HepG2 (cell line): ENCODE data around the gene DLG2. TPM values are rescaled to one million over a fixed set of nuclear protein-coding genes. Genes with fewer than 3 reads are reported as not detected.

Experiments
- ATAC-seq: fragments of 200-7000 bp; cut with Tn5 transposase; 3 replicates; pipeline ENCODE4 v1.9.1; 2020; ENCODE audit warnings: mild to moderate bottlenecking, moderate library complexity
- BruUV-seq: library from RNA; stranded (reverse); fragments of 400-500 nt; replicated peaks from 2 replicates; lab custom pipeline; 2021; lab: Mats Ljungman, UMichigan
- CTCF ChIA-PET: fragments of 300-600 bp; formaldehyde crosslinking; extraction: SDS; loops from one replicate; lab custom pipeline; 2021; ENCODE audit warnings: low total read pairs, inconsistent platforms, low intra/inter-chr PET ratio; lab: Yijun Ruan, JAX
- POLR2A ChIA-PET: fragments of 350-600 bp; sonication (Branson Sonifier 250); formaldehyde crosslinking; loops from one replicate; lab custom pipeline; 2020; ENCODE audit warnings: antibody characterized with exemption, inconsistent platforms; lab: Yijun Ruan, JAX
- DNase-seq: peaks from one replicate; pipeline ENCODE4 v3.0.0-alpha.2; 2015; ENCODE audit warnings: low spot score
- FAIRE-seq: peaks from 3 replicates; lab custom pipeline; 2011; peaks lifted over from hg19 to GRCh38; lab: Jason Lieb, UNC
- H2AFZ ChIP-seq: one replicate; pipeline ENCODE4 v1.6.1; 2011; ENCODE audit warnings: low read length, inconsistent platforms
- H3K27ac ChIP-seq: fragments of 300-600 bp; 3 replicates; pipeline ENCODE4 v1.8.0; 2011; ENCODE audit warnings: mixed run types, mild to moderate bottlenecking, mixed read lengths, low read length, inconsistent platforms; ENCODE audit not compliant: insufficient read depth; ENCODE audit errors: extremely low read length
- H3K27me3 ChIP-seq, 2 experiments: fragments of 200-600 bp in 1 of 2; 2 replicates in 1 of 2; 3 replicates in 1 of 2; pipeline versions ENCODE4 v1.6.0 to v1.8.0; 2011; ENCODE audit warnings: low read length in 2 of 2, mild to moderate bottlenecking in 2 of 2, moderate library complexity in 2 of 2, inconsistent platforms in 1 of 2; ENCODE audit not compliant: insufficient read depth in 2 of 2, control insufficient read depth in 1 of 2
- H3K36me3 ChIP-seq, 2 experiments: fragments of 200-600 bp in 1 of 2; replicated peaks in 1 of 2; 2 replicates in 1 of 2; 3 replicates in 1 of 2; pipeline versions ENCODE4 v1.5.1 to v1.8.0; 2011; ENCODE audit warnings: low read length in 2 of 2, inconsistent platforms in 1 of 2; ENCODE audit not compliant: insufficient read depth in 2 of 2, control insufficient read depth in 1 of 2
- H3K4me1 ChIP-seq: 2 replicates; pipeline ENCODE4 v1.5.1; 2012; ENCODE audit warnings: low read length, inconsistent platforms; ENCODE audit not compliant: insufficient read depth
- H3K4me2 ChIP-seq: 2 replicates; pipeline ENCODE4 v1.6.0; 2011; ENCODE audit warnings: low read depth, low read length, inconsistent platforms
- H3K4me3 ChIP-seq, 3 experiments: fragments of 200-600 bp in 1 of 3; sonication (generic), shearing (Covaris generic) in 1 of 3; replicated peaks in 1 of 3; 2 replicates each; pipeline ENCODE4 v1.5.1; 2011 to 2016; ENCODE audit warnings: low read length in 3 of 3, inconsistent platforms in 2 of 3, low read depth in 2 of 3, mild to moderate bottlenecking in 2 of 3, control low read depth in 1 of 3, mixed read lengths in 1 of 3; ENCODE audit not compliant: insufficient read depth in 1 of 3
- H3K79me2 ChIP-seq: one replicate; pipeline ENCODE4 v1.6.1; 2011; ENCODE audit warnings: low read length, inconsistent platforms; ENCODE audit not compliant: insufficient read depth
- H3K9ac ChIP-seq: 2 replicates; pipeline ENCODE4 v1.6.0; 2011; ENCODE audit warnings: mild to moderate bottlenecking, low read depth, low read length, inconsistent platforms; ENCODE audit not compliant: insufficient read depth
- H3K9me3 ChIP-seq: 2 replicates; pipeline ENCODE4 v1.5.1; 2012; ENCODE audit warnings: mild to moderate bottlenecking, low read length
- H4K20me1 ChIP-seq: 2 replicates; pipeline ENCODE4 v1.6.0; 2011; ENCODE audit warnings: inconsistent platforms, mild to moderate bottlenecking, low read length, moderate library complexity; ENCODE audit not compliant: insufficient read depth
- AHR ChIP-seq: IDR thresholded peaks from 2 replicates; pipeline ENCODE4 v1.6.1; 2018; ENCODE audit warnings: missing genetic modification reagents, missing compliant biosample characterization
- CEBPG ChIP-seq: IDR thresholded peaks from 2 replicates; pipeline ENCODE4 v1.6.1; 2016
- GPBP1L1 ChIP-seq: sonication (generic); formaldehyde crosslinking; IDR thresholded peaks from 2 replicates; pipeline ENCODE4 v1.5.0; 2020; ENCODE audit warnings: mild to moderate bottlenecking, missing genetic modification reagents
- MTF1 ChIP-seq: sonication (generic); formaldehyde crosslinking; IDR thresholded peaks from 2 replicates; pipeline ENCODE4 v1.5.0; 2020; ENCODE audit warnings: missing genetic modification reagents
- NR1H2 ChIP-seq: sonication (generic); formaldehyde crosslinking; IDR thresholded peaks from 2 replicates; pipeline ENCODE4 v1.8.1; 2022; ENCODE audit warnings: low read depth, missing genetic modification reagents, borderline replicate concordance
- TFDP2 ChIP-seq: sonication (generic); formaldehyde crosslinking; IDR thresholded peaks from 2 replicates; pipeline ENCODE4 v1.4.0; 2020; ENCODE audit warnings: missing genetic modification reagents
- THAP11 ChIP-seq: IDR thresholded peaks from 2 replicates; pipeline ENCODE4 v1.6.1; 2016; ENCODE audit warnings: missing biosample characterization, missing genetic modification reagents
- ZBTB4 ChIP-seq: sonication (generic); formaldehyde crosslinking; IDR thresholded peaks from 2 replicates; pipeline ENCODE4 v1.4.0; 2020; ENCODE audit warnings: missing genetic modification reagents, mild to moderate bottlenecking, borderline replicate concordance
- ZC3H13 ChIP-seq: sonication (generic); formaldehyde crosslinking; IDR thresholded peaks from 2 replicates; pipeline ENCODE4 v1.8.1; 2023; ENCODE audit warnings: mild to moderate bottlenecking, missing genetic modification reagents, moderate library complexity
- ZKSCAN5 ChIP-seq: sonication (generic); formaldehyde crosslinking; IDR thresholded peaks from 2 replicates; pipeline ENCODE4 v1.5.1; 2020; ENCODE audit warnings: mild to moderate bottlenecking, missing genetic modification reagents
- ZNF414 ChIP-seq: sonication (generic); formaldehyde crosslinking; IDR thresholded peaks from 2 replicates; pipeline ENCODE4 v1.5.0; 2020; ENCODE audit warnings: missing genetic modification reagents
- ZNF616 ChIP-seq: sonication (generic); formaldehyde crosslinking; IDR thresholded peaks from 2 replicates; pipeline ENCODE4 v1.5.0; 2020; ENCODE audit warnings: low read depth, mild to moderate bottlenecking, missing genetic modification reagents
- ZNF772 ChIP-seq: sonication (generic); formaldehyde crosslinking; IDR thresholded peaks from 2 replicates; pipeline ENCODE4 v1.5.0; 2020; ENCODE audit warnings: mild to moderate bottlenecking, missing genetic modification reagents
- WGBS: methylation state at CpG from one replicate; pipeline ENCODE4 v1.1.6; 2017; ENCODE audit warnings: low lambda C conversion rate; 5-methylcytosine and 5-hydroxymethylcytosine counted together
- in situ Hi-C: cut with HindIII; loops from 2 replicates; pipeline ENCODE4 v1.10.0; 2017; ENCODE audit warnings: low pct_unique_long_range_greater_than_20kb; ENCODE audit not compliant: extremely low pct_ligation_motif_present
- intact Hi-C: fragments of 100-400 bp; cut with micrococcal nuclease; formaldehyde crosslinking; loops from one replicate; pipeline ENCODE4 v1.10.0; 2022; ENCODE audit not compliant: unreplicated experiment
- polyA plus RNA-seq, 8 experiments: library from polyadenylated mRNA; depleted of rRNA in 3 of 8; stranded (reverse) in 7 of 8; unstranded in 1 of 8; fragments of >200 nt; fragmentation: Illumina TruSeq in 4 of 8; extraction: Trizol in 4 of 8; gene quantifications; 2 replicates each; pipeline versions ENCODE4 v1.2.1 to v1.2.3, GENCODE V29; 2011 to 2016; ENCODE audit warnings: low read depth in 4 of 8, missing spikeins in 1 of 8, mixed read lengths in 1 of 8; ENCODE audit not compliant: insufficient read depth in 1 of 8
- total RNA-seq, 5 experiments: library from RNA; depleted of rRNA; stranded (reverse); fragments of >200 nt; fragmentation: Illumina TruSeq; extraction: Trizol; gene quantifications; 2 replicates each; pipeline ENCODE4 v1.2.3, GENCODE V29; 2016; ENCODE audit warnings: low read depth in 1 of 5
- TF ChIP-seq, protein P1 (sequence below): sonication (generic); formaldehyde crosslinking; IDR thresholded peaks from 2 replicates; pipeline ENCODE4 v1.5.0; 2020; ENCODE audit warnings: mild to moderate bottlenecking, missing genetic modification reagents
- TF ChIP-seq, protein P2 (sequence below): IDR thresholded peaks from 2 replicates; pipeline ENCODE4 v1.6.1; 2016

The DLG2 gene
- total and polyA plus RNA-seq, 2 of the 13 experiments (the other 11 are each of a cell fraction or from before 2014, with no cell fraction given), result 0.46 to 1.0 TPM

- no peak overlapping the region for H3K9ac ChIP-seq
- no peaks in the 10 kb centered on the region for H4K20me1 ChIP-seq
- no peak overlapping the region for H2AFZ ChIP-seq
- no peak overlapping the region for H3K4me2 ChIP-seq
- no peak for TF ChIP-seq ZNF414 (CRISPR knock-in tag)
- TF ChIP-seq ZBTB4, result no peak
- no peak for TF ChIP-seq GPBP1L1
- no peak for TF ChIP-seq MTF1 (CRISPR knock-in tag)
- no peak for TF ChIP-seq ZC3H13
- no peak for TF ChIP-seq NR1H2 (CRISPR knock-in tag)
- no peak for TF ChIP-seq ZNF616 (CRISPR knock-in tag)
- TF ChIP-seq TFDP2 (CRISPR knock-in tag), result no peak
- TF ChIP-seq, protein P1, sequence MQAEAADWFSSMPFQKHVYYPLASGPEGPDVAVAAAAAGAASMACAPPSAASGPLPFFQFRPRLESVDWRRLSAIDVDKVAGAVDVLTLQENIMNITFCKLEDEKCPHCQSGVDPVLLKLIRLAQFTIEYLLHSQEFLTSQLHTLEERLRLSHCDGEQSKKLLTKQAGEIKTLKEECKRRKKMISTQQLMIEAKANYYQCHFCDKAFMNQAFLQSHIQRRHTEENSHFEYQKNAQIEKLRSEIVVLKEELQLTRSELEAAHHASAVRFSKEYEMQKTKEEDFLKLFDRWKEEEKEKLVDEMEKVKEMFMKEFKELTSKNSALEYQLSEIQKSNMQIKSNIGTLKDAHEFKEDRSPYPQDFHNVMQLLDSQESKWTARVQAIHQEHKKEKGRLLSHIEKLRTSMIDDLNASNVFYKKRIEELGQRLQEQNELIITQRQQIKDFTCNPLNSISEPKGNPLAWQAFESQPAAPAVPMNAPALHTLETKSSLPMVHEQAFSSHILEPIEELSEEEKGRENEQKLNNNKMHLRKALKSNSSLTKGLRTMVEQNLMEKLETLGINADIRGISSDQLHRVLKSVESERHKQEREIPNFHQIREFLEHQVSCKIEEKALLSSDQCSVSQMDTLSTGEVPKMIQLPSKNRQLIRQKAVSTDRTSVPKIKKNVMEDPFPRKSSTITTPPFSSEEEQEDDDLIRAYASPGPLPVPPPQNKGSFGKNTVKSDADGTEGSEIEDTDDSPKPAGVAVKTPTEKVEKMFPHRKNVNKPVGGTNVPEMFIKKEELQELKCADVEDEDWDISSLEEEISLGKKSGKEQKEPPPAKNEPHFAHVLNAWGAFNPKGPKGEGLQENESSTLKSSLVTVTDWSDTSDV (CRISPR knock-in tag), result no peak
- TF ChIP-seq AHR, result no peak
- no peak for TF ChIP-seq ZNF772 (CRISPR knock-in tag)
- no peak for TF ChIP-seq CEBPG (CRISPR knock-in tag)
- TF ChIP-seq ZKSCAN5 (CRISPR knock-in tag), result no peak
- TF ChIP-seq, protein P2, sequence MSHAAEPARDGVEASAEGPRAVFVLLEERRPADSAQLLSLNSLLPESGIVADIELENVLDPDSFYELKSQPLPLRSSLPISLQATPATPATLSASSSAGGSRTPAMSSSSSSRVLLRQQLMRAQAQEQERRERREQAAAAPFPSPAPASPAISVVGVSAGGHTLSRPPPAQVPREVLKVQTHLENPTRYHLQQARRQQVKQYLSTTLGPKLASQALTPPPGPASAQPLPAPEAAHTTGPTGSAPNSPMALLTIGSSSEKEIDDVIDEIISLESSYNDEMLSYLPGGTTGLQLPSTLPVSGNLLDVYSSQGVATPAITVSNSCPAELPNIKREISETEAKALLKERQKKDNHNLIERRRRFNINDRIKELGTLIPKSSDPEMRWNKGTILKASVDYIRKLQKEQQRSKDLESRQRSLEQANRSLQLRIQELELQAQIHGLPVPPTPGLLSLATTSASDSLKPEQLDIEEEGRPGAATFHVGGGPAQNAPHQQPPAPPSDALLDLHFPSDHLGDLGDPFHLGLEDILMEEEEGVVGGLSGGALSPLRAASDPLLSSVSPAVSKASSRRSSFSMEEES (CRISPR knock-in tag), result no peak
- no peak for TF ChIP-seq THAP11 (CRISPR knock-in tag)
- no TSS peak for BruUV-seq
- H3K79me2 ChIP-seq, result no peaks in the 10 kb centered on the region
- in situ Hi-C loops, result no loop called here
- no peaks in the 10 kb centered on the region for H3K4me1 ChIP-seq
- H3K4me3 ChIP-seq, result no peak overlapping the region
- intact Hi-C loops, result no loop called here
- WGBS, result 0% methylated on average over 1 of the region's 1 CpG
- CTCF ChIA-PET, result no interaction called here
- no peak for ATAC-seq
- no peak for DNase-seq
- no peaks in the 10 kb centered on the region for H3K9me3 ChIP-seq
- POLR2A ChIA-PET, result no interaction called here
- no peak for FAIRE-seq
- H3K36me3 ChIP-seq, result no peaks in the 10 kb centered on the region
- H3K27me3 ChIP-seq, result no peaks in the 10 kb centered on the region
- H3K27ac ChIP-seq, result no peak overlapping the region
Measured at GRCh38 chr11:84886344-84886743, 740.8 kb downstream of the DLG2 start.
